ENCODE measurements around the gene NTRK1. TPM values are rescaled to one million over a fixed set of nuclear protein-coding genes. Genes with fewer than 3 reads are reported as not detected.

The NTRK1 gene
- total RNA-seq, 4 donors from 2014 or later, result 0.09 to 0.57 TPM; not detected in 2

GRCh38 chr1:156886583-156887281 lies 26.1 kb downstream of the NTRK1 start:
- TF ChIP-seq POLR2A (IDR thresholded peaks at IDR 0.05) (no peak), CTCF (IDR thresholded peaks at IDR 0.05) (no peak)
- WGBS, 2 donors, result 44 to 48% methylated on average over 5 to 6 of the region's 6 CpGs

GRCh38 chr1:156887317-156887716 lies 26.7 kb downstream of the NTRK1 start:
- no peak overlapping the region for H3K27ac ChIP-seq
- H3K27me3 ChIP-seq, result peaks cover 0 to 71% (median 2%) of the 10 kb centered on the region in 4 donors
- DNase-seq, result no peak
- no peak for TF ChIP-seq POLR2A (IDR thresholded peaks at IDR 0.05)
- no peak for TF ChIP-seq CTCF (IDR thresholded peaks at IDR 0.05)
- H3K4me1 ChIP-seq, result peaks cover 0 to 12% (median 0%) of the 10 kb centered on the region in 3 donors
- H3K36me3 ChIP-seq, result no peaks in the 10 kb centered on the region
- no peaks in the 10 kb centered on the region for H3K9me3 ChIP-seq
- intact Hi-C loops (cut with DNase I), result no loop called here
- WGBS, 2 donors, result 24 to 32% methylated on average over 2 to 3 of the region's 3 CpGs
- H3K4me3 ChIP-seq, result no peak overlapping the region

More at GRCh38 chr1:156886583-156887281, 26.1 kb downstream of the NTRK1 start:
- Histone ChIP-seq H3K4me3 (no peak overlapping the region), H3K27me3 (peaks cover 0 to 71% (median 0%) of the 10 kb centered on the region in 4 donors), H3K9me3 (no peaks in the 10 kb centered on the region), H3K4me1 (peaks cover 0 to 6% (median 0%) of the 10 kb centered on the region in 3 donors), H3K27ac (no peak overlapping the region), H3K36me3 (no peaks in the 10 kb centered on the region)
- DNase-seq, result no peak
- intact Hi-C loops (cut with DNase I), result no loop called here

GRCh38 chr1:156887734-156888133 lies 27.1 kb downstream of the NTRK1 start:
- H3K27me3 ChIP-seq, result peaks cover 0 to 71% (median 2%) of the 10 kb centered on the region in 4 donors
- DNase-seq, result no peak
- intact Hi-C loops (cut with DNase I), result no loop called here
- no peaks in the 10 kb centered on the region for H3K9me3 ChIP-seq
- TF ChIP-seq CTCF (IDR thresholded peaks at IDR 0.05) (no peak), POLR2A (IDR thresholded peaks at IDR 0.05) (no peak)
- no peak overlapping the region for H3K27ac ChIP-seq
- no peak overlapping the region for H3K4me3 ChIP-seq
- peaks cover 1 to 16% (median 3%) of the 10 kb centered on the region in 3 donors for H3K4me1 ChIP-seq
- WGBS, 2 donors, result 23 to 69% methylated on average over 4 of the region's 6 CpGs
- no peaks in the 10 kb centered on the region for H3K36me3 ChIP-seq

GRCh38 chr1:156889802-156890580 lies 29.3 kb downstream of the NTRK1 start:
- Histone ChIP-seq H3K9me3 (no peaks in the 10 kb centered on the region), H3K36me3 (no peaks in the 10 kb centered on the region), H3K4me1 (peaks cover 7 to 35% (median 7%) of the 10 kb centered on the region in 3 donors), H3K27ac (no peak overlapping the region), H3K27me3 (peaks cover 0 to 73% (median 2%) of the 10 kb centered on the region in 4 donors), H3K4me3 (no peak overlapping the region)
- peak; percentile 62 to 80 (median 74) for TF ChIP-seq CTCF (IDR thresholded peaks at IDR 0.05)
- no peak for TF ChIP-seq POLR2A (IDR thresholded peaks at IDR 0.05)
- 24 to 43% methylated on average over 6 to 8 of the region's 8 CpGs for WGBS, 2 donors
- no peak for DNase-seq
- intact Hi-C loops (cut with DNase I), result no loop called here

All from esophagus squamous epithelium (tissue), 5 donors.